ENCODE results near the gene KATNAL1. TPM values are rescaled to one million over a fixed set of nuclear protein-coding genes. Genes with fewer than 3 reads are reported as not detected.

Gene KATNAL1
- total RNA-seq, 1 donor = 7.0 TPM

DNA sequence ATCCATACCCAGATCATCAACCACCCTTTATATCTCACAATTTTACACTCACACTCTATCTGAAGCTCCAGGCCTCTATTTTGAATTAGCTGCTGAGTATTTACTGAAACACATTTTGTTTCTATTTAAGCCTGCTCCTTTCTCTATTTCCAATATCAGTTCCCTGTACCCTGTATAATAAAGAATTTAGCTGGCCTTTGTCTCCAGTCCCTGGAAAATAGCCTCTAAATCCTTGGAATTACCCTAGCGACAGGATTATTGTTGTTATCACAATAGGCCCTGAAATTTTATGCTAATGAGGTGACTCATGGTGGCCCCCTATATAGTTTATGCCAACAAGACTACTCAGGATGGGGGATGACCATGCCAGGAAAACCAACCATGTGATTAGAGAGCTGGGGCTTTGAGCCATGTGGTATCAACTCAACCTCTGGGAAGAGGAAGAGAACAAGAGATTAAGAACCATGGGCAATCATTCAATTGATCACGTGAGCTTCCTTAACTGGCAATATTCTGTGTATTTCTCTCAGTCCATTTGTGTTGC, 72.7 kb downstream of the KATNAL1 start:
- H3K27me3 ChIP-seq (ENCODE audit: insufficient read depth, low read length) = no peaks in the 10 kb centered on the region
- H3K9me3 ChIP-seq (ENCODE audit: low read depth, low read length) = no peaks in the 10 kb centered on the region
- no peaks in the 10 kb centered on the region for H3K4me1 ChIP-seq (ENCODE audit: insufficient read depth, low read length)
- no peak overlapping the region for H3K4me3 ChIP-seq (ENCODE audit: low read length)

GRCh38 chr13:30224732-30225131, 82.6 kb downstream of the KATNAL1 start:
- H3K9me3 ChIP-seq (ENCODE audit: low read depth, low read length) = peaks cover 4% of the 10 kb centered on the region
- no peak overlapping the region for H3K4me3 ChIP-seq (ENCODE audit: low read length)
- no peaks in the 10 kb centered on the region for H3K27me3 ChIP-seq (ENCODE audit: insufficient read depth, low read length)
- H3K4me1 ChIP-seq (ENCODE audit: insufficient read depth, low read length) = no peaks in the 10 kb centered on the region

DNA sequence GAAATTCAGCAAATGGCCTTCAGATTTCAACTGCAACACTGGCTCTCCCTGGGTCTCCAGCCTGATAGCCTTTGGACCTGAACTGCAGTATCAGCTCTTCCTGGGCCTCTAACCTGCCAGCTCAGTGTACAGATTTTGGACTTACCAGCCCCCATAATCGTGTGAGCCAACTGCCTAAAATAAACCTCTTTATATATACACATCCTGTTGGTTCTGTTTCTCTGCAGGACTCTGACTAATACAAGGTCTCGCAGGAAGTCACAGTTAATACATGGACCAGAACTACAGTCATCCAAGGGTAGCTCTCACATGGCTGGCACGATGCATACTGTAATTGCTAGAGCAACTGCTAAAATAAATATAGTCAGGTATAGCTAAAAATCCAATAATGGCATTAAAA, 85.1 kb downstream of the KATNAL1 start:
- Histone ChIP-seq H3K9me3 (ENCODE audit: low read depth, low read length) (peaks cover 4% of the 10 kb centered on the region), H3K27me3 (ENCODE audit: insufficient read depth, low read length) (no peaks in the 10 kb centered on the region), H3K4me1 (ENCODE audit: insufficient read depth, low read length) (no peaks in the 10 kb centered on the region), H3K4me3 (ENCODE audit: low read length) (no peak overlapping the region)

DNA sequence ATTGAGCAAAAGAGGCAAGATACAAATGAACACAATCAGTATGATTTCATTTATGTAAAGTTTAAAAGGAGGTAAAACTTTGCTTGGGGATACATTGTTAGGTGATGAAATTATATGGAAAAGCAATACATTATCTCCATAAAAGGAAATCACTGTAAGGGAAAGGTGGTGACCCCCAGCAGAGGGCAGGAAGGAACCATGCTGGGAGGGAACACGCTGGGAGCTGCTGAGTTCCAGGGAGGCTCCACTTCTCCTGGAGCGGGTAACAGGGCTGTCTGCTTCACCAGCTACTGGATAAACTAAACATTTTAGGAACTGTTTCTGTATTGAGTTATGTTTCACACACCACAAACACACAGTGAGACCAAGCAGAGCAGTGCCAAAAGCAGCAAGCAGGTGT, 91.2 kb downstream of the KATNAL1 start:
- H3K4me1 ChIP-seq (ENCODE audit: insufficient read depth, low read length) = no peaks in the 10 kb centered on the region
- no peaks in the 10 kb centered on the region for H3K27me3 ChIP-seq (ENCODE audit: insufficient read depth, low read length)
- no peak overlapping the region for H3K4me3 ChIP-seq (ENCODE audit: low read length)
- no peaks in the 10 kb centered on the region for H3K9me3 ChIP-seq (ENCODE audit: low read depth, low read length)

DNA sequence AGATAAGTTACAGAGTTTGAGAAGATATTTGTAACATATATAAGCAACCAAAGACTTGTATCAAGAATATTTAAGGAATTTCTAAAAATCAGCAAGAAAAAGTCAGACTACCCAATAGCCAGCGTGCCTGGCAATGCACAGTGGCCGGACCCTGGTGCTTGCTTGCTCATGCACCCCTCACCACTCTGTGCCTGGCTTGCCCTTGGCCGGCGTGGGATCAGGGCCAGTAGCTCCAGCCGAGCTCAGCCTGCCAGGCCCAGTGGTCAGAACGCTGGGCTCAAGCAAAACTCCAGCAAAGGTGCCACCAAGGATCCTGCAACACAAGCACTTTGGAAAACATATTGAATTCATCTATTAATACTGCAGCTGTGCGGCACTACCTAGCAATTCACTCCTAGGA, 95.1 kb downstream of the KATNAL1 start:
- H3K9me3 ChIP-seq (ENCODE audit: low read depth, low read length) = no peaks in the 10 kb centered on the region
- H3K27me3 ChIP-seq (ENCODE audit: insufficient read depth, low read length) = no peaks in the 10 kb centered on the region
- H3K4me1 ChIP-seq (ENCODE audit: insufficient read depth, low read length) = no peaks in the 10 kb centered on the region
- H3K4me3 ChIP-seq (ENCODE audit: low read length) = no peak overlapping the region

DNA sequence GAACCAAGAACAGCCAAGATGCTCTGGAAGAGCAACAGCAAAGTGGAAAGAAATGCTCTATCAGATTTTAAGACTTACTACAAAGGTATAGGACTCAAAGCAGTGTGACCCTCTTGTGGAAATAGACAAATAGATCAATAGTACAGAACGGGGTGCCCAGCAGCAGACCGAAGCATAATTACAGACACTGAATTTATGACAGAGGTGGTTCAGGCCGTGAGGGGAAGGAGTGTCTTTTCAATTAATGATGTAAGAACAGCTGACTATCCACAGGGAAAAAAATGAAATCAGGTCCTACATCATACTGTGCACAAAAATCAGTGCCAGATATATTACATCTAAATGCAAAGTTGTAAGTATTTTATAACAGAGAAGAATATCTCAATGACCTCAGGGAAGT, 95.6 kb downstream of the KATNAL1 start:
- H3K4me1 ChIP-seq (ENCODE audit: insufficient read depth, low read length) = no peaks in the 10 kb centered on the region
- no peaks in the 10 kb centered on the region for H3K9me3 ChIP-seq (ENCODE audit: low read depth, low read length)
- no peak overlapping the region for H3K4me3 ChIP-seq (ENCODE audit: low read length)
- H3K27me3 ChIP-seq (ENCODE audit: insufficient read depth, low read length) = no peaks in the 10 kb centered on the region

- no peaks in the 10 kb centered on the region for H3K9me3 ChIP-seq (ENCODE audit: low read depth, low read length)
- H3K27me3 ChIP-seq (ENCODE audit: insufficient read depth, low read length) = no peaks in the 10 kb centered on the region
- no peak overlapping the region for H3K4me3 ChIP-seq (ENCODE audit: low read length)
- no peaks in the 10 kb centered on the region for H3K4me1 ChIP-seq (ENCODE audit: insufficient read depth, low read length)
Observed at GRCh38 chr13:30204564-30204963, 102.8 kb downstream of the KATNAL1 start.

DNA sequence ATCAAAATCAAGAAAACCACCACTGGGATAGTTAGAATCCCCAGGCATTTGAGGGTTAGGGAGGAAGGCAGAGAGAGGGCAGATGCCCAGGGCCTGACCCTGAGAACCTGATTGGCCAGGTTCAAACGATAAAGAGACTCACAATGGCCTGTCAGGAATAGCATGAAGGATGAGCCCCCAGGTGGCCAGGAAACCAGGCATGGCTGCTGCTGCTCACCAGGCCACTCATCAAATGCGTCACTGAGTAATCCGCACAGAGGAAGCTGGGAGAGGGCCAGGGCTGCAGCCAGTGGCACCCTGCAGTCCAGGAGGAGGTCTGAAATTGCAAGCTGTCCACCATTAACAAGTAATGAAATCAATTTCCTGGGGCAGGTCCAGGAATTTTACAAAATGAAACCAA, 111.3 kb downstream of the KATNAL1 start:
- no peaks in the 10 kb centered on the region for H3K9me3 ChIP-seq (ENCODE audit: low read depth, low read length)
- no peaks in the 10 kb centered on the region for H3K27me3 ChIP-seq (ENCODE audit: insufficient read depth, low read length)
- no peaks in the 10 kb centered on the region for H3K4me1 ChIP-seq (ENCODE audit: insufficient read depth, low read length)
- no peak overlapping the region for H3K4me3 ChIP-seq (ENCODE audit: low read length)

DNA sequence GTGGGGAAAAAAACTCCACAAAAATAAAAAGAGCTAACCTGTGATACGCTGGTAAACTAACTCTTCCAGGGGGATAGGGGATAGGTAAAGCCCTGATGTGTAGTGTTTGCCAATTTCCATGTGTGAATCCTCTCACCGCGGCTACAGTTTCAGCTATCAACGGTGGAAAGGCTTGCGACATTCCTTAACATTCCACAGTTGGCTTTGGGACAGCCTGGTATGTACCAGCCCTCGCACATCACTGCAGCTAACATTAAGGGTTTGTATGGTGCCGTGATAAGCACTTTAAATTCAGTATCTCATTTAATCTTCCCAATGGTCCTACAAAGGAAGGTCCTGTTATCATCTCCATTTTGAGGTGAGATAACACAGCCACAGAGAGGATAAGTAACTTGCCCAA, 112.4 kb downstream of the KATNAL1 start:
- no peaks in the 10 kb centered on the region for H3K4me1 ChIP-seq (ENCODE audit: insufficient read depth, low read length)
- H3K4me3 ChIP-seq (ENCODE audit: low read length) = no peak overlapping the region
- no peaks in the 10 kb centered on the region for H3K9me3 ChIP-seq (ENCODE audit: low read depth, low read length)
- no peaks in the 10 kb centered on the region for H3K27me3 ChIP-seq (ENCODE audit: insufficient read depth, low read length)

DNA sequence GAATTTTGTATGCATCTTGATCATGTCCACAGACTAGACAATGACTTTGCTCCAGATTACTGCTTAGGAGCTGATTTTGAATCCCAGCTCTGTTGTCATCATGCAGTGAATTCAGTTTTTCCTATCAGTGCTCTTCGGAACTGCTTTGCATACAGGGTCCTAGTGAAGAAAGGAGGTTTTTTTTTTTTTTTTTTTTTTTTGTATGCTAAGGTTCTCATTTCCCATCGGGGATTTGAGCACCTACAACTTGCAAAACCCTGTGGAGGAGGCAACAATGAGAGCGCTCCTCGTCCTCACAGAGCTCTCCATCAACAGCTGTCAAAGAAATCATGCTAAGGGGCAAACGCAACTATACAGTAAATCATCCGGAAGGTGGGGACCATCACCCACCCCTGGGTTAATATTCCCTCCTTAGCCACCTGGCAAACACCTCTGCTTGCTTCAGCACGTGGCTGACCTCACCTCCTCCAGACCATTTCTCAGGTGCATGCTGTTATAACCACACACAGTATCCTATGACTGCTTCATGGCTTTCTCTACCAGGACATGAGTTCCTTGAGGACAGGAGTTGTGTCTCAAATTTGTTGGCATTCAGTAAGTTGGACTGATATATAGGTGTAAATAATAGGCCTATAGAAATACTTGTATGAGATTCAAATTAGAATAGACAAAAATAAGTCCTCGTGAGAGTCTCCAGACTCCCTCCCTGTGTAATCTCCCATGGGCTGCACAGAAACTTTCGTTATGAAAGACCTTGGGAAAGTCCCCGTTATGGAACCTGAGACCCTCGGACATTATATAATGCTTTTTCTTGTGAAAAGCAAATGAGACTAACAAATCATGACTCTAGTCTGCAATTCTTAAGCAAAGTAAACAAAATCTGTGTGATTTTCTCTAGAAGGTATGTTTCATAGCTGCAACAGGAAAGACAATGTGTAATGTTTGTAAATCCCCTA, 113.8 kb downstream of the KATNAL1 start:
- Histone ChIP-seq H3K4me1 (ENCODE audit: insufficient read depth, low read length) (no peaks in the 10 kb centered on the region), H3K27me3 (ENCODE audit: insufficient read depth, low read length) (no peaks in the 10 kb centered on the region), H3K9me3 (ENCODE audit: low read depth, low read length) (no peaks in the 10 kb centered on the region), H3K4me3 (ENCODE audit: low read length) (no peak overlapping the region)

- no peaks in the 10 kb centered on the region for H3K4me1 ChIP-seq (ENCODE audit: insufficient read depth, low read length)
- no peak overlapping the region for H3K4me3 ChIP-seq (ENCODE audit: low read length)
- no peaks in the 10 kb centered on the region for H3K9me3 ChIP-seq (ENCODE audit: low read depth, low read length)
- H3K27me3 ChIP-seq (ENCODE audit: insufficient read depth, low read length) = no peaks in the 10 kb centered on the region
Observed at GRCh38 chr13:30192320-30193093, 114.8 kb downstream of the KATNAL1 start.

DNA sequence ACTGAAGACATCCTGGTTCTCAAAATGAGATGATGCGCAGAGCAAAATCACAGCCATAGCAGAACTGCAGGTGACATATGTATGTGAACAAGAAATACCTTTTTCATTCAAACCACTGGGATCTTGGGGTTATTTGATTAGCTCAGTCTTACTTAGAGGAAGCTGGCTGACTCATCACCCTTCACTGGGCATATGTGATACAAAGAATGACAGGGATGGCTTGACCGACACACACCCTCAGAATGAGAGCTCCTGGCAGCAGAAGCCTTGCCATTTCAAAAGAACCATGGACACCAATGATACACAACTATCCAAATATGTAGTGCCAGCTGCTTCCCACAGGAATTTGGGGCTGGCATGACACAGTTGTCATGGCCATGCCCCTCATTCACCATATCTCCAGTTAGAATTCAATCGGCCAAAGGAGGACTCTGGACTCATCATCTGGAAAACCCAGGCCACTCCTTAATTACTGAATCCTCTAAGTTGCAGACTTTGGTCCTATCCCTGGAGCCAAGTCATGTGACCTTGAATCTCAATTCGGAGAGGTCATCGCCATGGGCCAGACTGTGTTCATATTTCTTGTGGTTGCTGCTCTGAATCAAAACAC, 115.8 kb downstream of the KATNAL1 start:
- Histone ChIP-seq H3K27me3 (ENCODE audit: insufficient read depth, low read length) (no peaks in the 10 kb centered on the region), H3K9me3 (ENCODE audit: low read depth, low read length) (no peaks in the 10 kb centered on the region), H3K4me3 (ENCODE audit: low read length) (no peak overlapping the region), H3K4me1 (ENCODE audit: insufficient read depth, low read length) (no peaks in the 10 kb centered on the region)

DNA sequence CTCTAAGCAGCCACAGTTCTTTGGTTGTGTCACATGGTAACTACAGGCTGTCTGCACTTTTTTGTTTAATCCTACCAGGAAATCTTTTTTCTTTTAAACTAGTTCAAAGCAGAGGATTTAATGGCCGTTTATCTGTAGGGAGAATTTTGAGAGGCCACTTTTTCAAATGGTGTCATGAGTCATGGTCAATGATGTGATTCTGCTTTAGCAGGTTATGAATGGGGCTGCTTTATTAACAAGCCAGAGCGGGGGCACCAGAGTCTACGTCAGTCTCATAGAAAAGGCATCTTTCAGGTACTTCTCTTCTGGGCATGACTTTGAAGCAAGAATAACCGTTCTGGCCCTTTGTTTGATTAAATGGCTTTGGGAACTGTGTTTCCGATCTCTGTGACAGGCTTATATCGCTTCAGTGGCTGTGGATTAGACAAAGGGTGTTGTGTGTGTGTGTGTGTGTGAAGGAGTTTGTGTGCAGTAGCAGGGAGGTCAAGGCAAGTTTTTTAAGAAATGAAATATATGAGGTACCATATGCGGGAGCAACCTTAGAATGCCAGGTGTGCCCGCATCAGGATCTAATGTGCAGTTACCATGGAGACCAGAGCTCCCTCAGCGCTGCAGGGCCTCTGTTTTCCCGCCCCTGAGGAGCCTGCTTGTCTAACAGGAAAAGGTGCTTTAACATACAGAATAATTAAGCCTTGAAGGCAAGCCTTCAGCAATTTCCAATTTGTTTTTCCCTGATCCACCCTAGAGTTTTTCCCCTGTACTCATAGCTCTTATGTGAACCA, 120.5 kb downstream of the KATNAL1 start:
- no peaks in the 10 kb centered on the region for H3K27me3 ChIP-seq (ENCODE audit: insufficient read depth, low read length)
- H3K4me1 ChIP-seq (ENCODE audit: insufficient read depth, low read length) = no peaks in the 10 kb centered on the region
- no peaks in the 10 kb centered on the region for H3K9me3 ChIP-seq (ENCODE audit: low read depth, low read length)
- H3K4me3 ChIP-seq (ENCODE audit: low read length) = no peak overlapping the region

- H3K27me3 ChIP-seq (ENCODE audit: insufficient read depth, low read length) = no peaks in the 10 kb centered on the region
- no peak overlapping the region for H3K4me3 ChIP-seq (ENCODE audit: low read length)
- H3K9me3 ChIP-seq (ENCODE audit: low read depth, low read length) = no peaks in the 10 kb centered on the region
Observed at GRCh38 chr13:30181888-30182651, 125.3 kb downstream of the KATNAL1 start.

More at GRCh38 chr13:30181888-30182651, 125.3 kb downstream of the KATNAL1 start:
- no peaks in the 10 kb centered on the region for H3K4me1 ChIP-seq (ENCODE audit: insufficient read depth, low read length)
